ENCODE results near the gene FAXC.

The FAXC gene

DNA sequence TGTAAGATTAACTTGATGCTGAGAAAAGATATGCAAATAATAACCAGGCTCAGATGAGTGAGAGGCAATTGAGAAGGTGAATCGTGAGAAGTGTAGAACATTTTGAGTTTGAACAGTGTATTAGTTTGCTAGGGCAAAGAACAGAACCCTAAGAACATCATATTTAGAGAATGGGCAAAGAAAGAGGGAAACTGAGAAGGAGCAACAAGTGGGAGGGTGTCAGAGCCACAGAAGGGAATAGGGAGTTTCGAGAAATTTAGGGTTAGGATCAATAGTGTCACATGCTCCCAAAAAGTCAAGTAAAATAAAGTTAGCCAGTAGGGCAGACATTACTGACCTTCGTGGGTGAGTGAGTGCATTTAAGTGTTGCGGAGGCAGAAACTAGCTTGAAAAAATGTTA, 5.5 kb upstream of the FAXC start:
- TF ChIP-seq, protein P1, sequence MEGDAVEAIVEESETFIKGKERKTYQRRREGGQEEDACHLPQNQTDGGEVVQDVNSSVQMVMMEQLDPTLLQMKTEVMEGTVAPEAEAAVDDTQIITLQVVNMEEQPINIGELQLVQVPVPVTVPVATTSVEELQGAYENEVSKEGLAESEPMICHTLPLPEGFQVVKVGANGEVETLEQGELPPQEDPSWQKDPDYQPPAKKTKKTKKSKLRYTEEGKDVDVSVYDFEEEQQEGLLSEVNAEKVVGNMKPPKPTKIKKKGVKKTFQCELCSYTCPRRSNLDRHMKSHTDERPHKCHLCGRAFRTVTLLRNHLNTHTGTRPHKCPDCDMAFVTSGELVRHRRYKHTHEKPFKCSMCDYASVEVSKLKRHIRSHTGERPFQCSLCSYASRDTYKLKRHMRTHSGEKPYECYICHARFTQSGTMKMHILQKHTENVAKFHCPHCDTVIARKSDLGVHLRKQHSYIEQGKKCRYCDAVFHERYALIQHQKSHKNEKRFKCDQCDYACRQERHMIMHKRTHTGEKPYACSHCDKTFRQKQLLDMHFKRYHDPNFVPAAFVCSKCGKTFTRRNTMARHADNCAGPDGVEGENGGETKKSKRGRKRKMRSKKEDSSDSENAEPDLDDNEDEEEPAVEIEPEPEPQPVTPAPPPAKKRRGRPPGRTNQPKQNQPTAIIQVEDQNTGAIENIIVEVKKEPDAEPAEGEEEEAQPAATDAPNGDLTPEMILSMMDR (IDR thresholded peaks at IDR 0.05; ENCODE audit: low read depth, low read length, missing control alignments): no peak
- no peak overlapping the region for H3K4me3 ChIP-seq (replicated peaks; ENCODE audit: low read depth, low read length)
- DNase-seq (ENCODE audit: extremely low read depth, low read depth): no peak

GRCh38 chr6:99353126-99353525, 3.7 kb upstream of the FAXC start:
- no peak overlapping the region for H3K4me3 ChIP-seq (replicated peaks; ENCODE audit: low read depth, low read length)
- no peak for DNase-seq (ENCODE audit: extremely low read depth, low read depth)
- TF ChIP-seq, protein P1 (IDR thresholded peaks at IDR 0.05; ENCODE audit: low read depth, low read length, missing control alignments): no peak

GRCh38 chr6:99350573-99350972, 1.1 kb upstream of the FAXC start:
- TF ChIP-seq, protein P1 (IDR thresholded peaks at IDR 0.05; ENCODE audit: low read depth, low read length, missing control alignments): no peak
- DNase-seq (ENCODE audit: extremely low read depth, low read depth): no peak
- H3K4me3 ChIP-seq (replicated peaks; ENCODE audit: low read depth, low read length): no peak overlapping the region

DNA sequence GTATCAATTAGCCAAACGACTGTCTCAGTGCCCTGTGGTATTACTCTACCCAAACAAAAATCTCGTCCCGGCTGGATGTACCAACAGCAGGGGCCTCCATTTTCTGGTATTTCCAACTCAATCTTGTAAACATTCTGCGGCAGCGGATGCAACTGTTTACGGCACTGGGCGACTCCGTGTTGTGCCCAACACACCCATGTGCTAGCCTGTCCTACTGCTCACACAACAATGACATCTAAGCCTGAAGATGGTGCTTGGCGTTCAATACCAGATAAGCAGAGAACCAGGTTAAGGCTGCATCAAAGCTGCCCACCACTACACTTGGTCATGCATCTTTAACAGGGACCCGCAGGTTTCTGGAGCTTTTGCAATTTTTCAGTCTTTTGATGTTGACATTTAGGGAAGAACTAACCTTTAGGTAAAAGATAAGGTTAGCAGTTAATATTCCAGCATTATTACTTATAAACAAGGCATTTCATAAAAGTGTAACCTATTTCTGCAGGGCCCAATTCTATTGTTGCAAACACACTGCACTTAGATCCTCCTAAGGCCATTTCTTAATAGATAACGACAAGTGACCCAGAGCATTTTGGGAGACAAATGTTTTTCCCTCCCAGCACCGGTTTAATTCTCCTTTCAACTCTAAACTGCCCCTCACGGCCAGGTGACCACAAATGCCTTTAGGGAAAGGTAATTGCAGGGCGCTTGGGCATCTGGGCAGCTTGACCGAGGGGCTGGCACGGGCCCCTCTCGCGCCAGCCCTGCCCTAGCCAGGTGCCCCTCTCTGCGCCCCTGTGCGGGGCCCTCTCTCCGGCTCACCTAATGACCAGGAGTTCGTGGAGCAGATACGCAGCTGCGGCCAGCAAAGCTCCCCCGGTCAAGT, 945 bp downstream of the FAXC start:
- TF ChIP-seq, protein P1 (IDR thresholded peaks at IDR 0.05; ENCODE audit: low read depth, low read length, missing control alignments): no peak
- peak overlapping the region; percentile 59 for H3K4me3 ChIP-seq (replicated peaks; ENCODE audit: low read depth, low read length)
- DNase-seq (ENCODE audit: extremely low read depth, low read depth): no peak

DNA sequence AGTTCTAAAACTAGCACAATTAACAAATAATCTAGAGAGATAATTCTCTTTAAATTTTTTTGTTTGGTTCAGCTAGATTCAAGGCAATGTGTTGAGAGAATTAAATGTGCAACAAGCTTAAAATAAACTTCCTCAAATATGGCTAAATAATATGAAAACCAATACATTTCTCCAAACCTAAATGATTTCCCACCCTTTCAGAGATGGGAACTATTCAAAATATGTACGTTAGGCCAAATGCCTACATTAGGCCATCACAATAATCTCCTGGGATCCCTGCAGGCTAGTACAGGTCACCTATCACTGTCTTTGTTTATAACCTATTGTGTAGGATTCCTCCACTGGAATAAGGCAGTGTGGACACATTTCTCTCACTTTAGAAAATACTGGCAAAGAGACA, 1.7 kb downstream of the FAXC start:
- no peak overlapping the region for H3K4me3 ChIP-seq (replicated peaks; ENCODE audit: low read depth, low read length)
- TF ChIP-seq, protein P1 (IDR thresholded peaks at IDR 0.05; ENCODE audit: low read depth, low read length, missing control alignments): no peak
- no peak for DNase-seq (ENCODE audit: extremely low read depth, low read depth)

DNA sequence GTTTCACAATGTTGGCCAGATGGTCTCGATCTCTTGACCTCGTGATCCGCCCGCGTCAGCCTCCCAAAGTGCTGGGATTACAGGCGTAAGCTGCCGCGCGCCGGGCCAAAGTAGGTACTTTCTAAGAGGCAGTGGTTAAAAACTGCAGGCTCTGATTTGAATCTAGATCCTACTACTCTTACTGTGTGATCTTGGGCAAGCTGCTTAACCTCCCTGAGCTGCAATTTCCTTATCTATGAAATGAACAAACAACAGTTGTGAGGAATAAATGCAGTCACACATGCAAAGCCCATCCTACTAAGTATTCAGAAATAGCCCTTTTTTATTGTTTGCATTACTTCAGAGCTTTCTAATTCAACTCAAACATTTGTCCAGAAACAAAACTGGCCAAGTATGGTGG, 2.9 kb downstream of the FAXC start:
- TF ChIP-seq, protein P1 (IDR thresholded peaks at IDR 0.05; ENCODE audit: low read depth, low read length, missing control alignments): no peak
- no peak for DNase-seq (ENCODE audit: extremely low read depth, low read depth)
- no peak overlapping the region for H3K4me3 ChIP-seq (replicated peaks; ENCODE audit: low read depth, low read length)

Measured in HFF-Myc (cell line).